H1 (cell line): ENCODE data around the gene ACOT9. TPM values are rescaled to one million over a fixed set of nuclear protein-coding genes. Genes with fewer than 3 reads are reported as not detected.

Source experiments
- MAFK ChIP-seq: IDR thresholded peaks from 2 replicates; pipeline ENCODE4 v1.6.1; 2012; ENCODE audit warnings: low read depth, mild to moderate bottlenecking, improper control_type of control experiment, low read length
- PHF8 ChIP-seq: fragments of 200-600 bp; sonication (generic); conservative IDR thresholded peaks from 2 replicates; pipeline ENCODE4 v1.7.1; 2012; ENCODE audit warnings: low read depth, mild to moderate bottlenecking, inconsistent platforms, low read length, moderate library complexity
- polyA plus RNA-seq, 7 experiments: library from polyadenylated mRNA; depleted of rRNA in 3 of 7; stranded (reverse) in 5 of 7; unstranded in 2 of 7; fragments of >200 nt in 5 of 7; fragments of 200-250 nt in 2 of 7; gene quantifications; 1 replicate in 5 of 7; 2 replicates in 1 of 7; 4 replicates in 1 of 7; pipeline versions ENCODE4 v1.2.1 to v1.2.3, GENCODE V29; 2011 to 2013; ENCODE audit warnings: missing spikeins in 2 of 7, mixed read lengths in 2 of 7
- total RNA-seq: library from RNA; stranded (reverse); fragmentation: NEBNext Ultra II Directional; extraction: Animal tissue kit (Norgen Biotek cat#: 25700); gene quantifications from 2 replicates; pipeline ENCODE4 v1.2.1, GENCODE V29; 2021
- TF ChIP-seq, protein P1 (sequence below): IDR thresholded peaks from 2 replicates; pipeline ENCODE4 v1.6.1; 2011; ENCODE audit warnings: low read length, improper control_type of control experiment
- TF ChIP-seq, protein P2 (sequence below): IDR thresholded peaks from 2 replicates; pipeline ENCODE4 v1.6.1; 2012; ENCODE audit warnings: inconsistent platforms
- TF ChIP-seq, protein P3 (sequence below): IDR thresholded peaks from 2 replicates; pipeline ENCODE4 v1.6.1; 2012; ENCODE audit warnings: inconsistent platforms

The ACOT9 gene
- total and polyA plus RNA-seq, 2 of the 8 experiments (the other 6 are each of a cell fraction or from before 2014, with no cell fraction given): 20.7 to 39.5 TPM

DNA sequence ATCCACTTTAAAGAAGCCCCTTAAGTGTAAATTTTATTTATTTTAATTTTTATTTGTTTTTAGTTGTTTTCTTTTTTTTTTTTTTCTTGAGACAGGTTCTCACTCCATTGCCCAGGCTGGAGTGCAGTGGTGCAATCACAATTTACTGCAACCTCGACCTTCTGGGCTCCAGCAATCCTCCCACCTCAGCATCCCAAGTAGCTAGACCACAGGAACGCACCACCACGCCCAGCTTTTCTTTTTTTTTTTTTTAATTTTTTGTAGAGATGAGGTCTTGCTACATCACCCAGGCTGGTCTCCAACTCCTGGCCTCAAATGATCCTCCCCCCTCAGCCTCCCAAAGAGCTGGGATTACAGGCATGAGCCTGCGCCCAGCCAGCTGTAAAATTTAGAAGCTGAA, 45.9 kb upstream of the ACOT9 start (continued):
- TF ChIP-seq, protein P1, sequence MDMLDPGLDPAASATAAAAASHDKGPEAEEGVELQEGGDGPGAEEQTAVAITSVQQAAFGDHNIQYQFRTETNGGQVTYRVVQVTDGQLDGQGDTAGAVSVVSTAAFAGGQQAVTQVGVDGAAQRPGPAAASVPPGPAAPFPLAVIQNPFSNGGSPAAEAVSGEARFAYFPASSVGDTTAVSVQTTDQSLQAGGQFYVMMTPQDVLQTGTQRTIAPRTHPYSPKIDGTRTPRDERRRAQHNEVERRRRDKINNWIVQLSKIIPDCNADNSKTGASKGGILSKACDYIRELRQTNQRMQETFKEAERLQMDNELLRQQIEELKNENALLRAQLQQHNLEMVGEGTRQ: no peak
- TF ChIP-seq, protein P2, sequence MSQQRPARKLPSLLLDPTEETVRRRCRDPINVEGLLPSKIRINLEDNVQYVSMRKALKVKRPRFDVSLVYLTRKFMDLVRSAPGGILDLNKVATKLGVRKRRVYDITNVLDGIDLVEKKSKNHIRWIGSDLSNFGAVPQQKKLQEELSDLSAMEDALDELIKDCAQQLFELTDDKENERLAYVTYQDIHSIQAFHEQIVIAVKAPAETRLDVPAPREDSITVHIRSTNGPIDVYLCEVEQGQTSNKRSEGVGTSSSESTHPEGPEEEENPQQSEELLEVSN: no peak
- TF ChIP-seq, protein P3, sequence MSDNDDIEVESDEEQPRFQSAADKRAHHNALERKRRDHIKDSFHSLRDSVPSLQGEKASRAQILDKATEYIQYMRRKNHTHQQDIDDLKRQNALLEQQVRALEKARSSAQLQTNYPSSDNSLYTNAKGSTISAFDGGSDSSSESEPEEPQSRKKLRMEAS: no peak
- TF ChIP-seq PHF8: no peak
- no peak for TF ChIP-seq MAFK
